HCT116 (cell line): ENCODE measurements around the gene CHCHD3.

Source experiments
- CEBPB ChIP-seq: IDR thresholded peaks from 2 replicates; pipeline ENCODE4 v1.6.1; 2012; ENCODE audit warnings: low read depth
- ELF1 ChIP-seq: IDR thresholded peaks from 2 replicates; pipeline ENCODE4 v1.6.1; 2012; ENCODE audit warnings: low read depth, borderline replicate concordance
- EZH2 ChIP-seq: fragments of 200-600 bp; sonication (generic); IDR thresholded peaks from 2 replicates; pipeline ENCODE4 v1.6.1; 2017; ENCODE audit warnings: antibody characterized with exemption, mixed run types
- EZH2phosphoT487 ChIP-seq: fragments of 200-600 bp; IDR thresholded peaks from 2 replicates; pipeline ENCODE4 v1.6.1; 2018; ENCODE audit warnings: antibody characterized with exemption, borderline replicate concordance
- JUND ChIP-seq: IDR thresholded peaks from 2 replicates; pipeline ENCODE4 v1.6.1; 2012
- POLR2A ChIP-seq: IDR thresholded peaks from 2 replicates; pipeline ENCODE4 v1.7.0; 2011; ENCODE audit warnings: borderline replicate concordance; ENCODE audit not compliant: insufficient read depth, insufficient read length; ENCODE audit errors: extremely low read depth
- POLR2AphosphoS5 ChIP-seq: IDR thresholded peaks from 2 replicates; pipeline ENCODE4 v1.6.1; 2011; ENCODE audit warnings: mild to moderate bottlenecking, low read depth, low read length, moderate library complexity
- REST ChIP-seq: IDR thresholded peaks from 2 replicates; pipeline ENCODE4 v1.6.1; 2012; ENCODE audit warnings: low read depth
- SIN3A ChIP-seq: IDR thresholded peaks from 2 replicates; pipeline ENCODE4 v1.6.1; 2012; ENCODE audit warnings: low read depth
- SP1 ChIP-seq: IDR thresholded peaks from 2 replicates; pipeline ENCODE4 v1.6.1; 2012; ENCODE audit warnings: low read depth
- YY1 ChIP-seq: IDR thresholded peaks from 2 replicates; pipeline ENCODE4 v1.6.1; 2011; ENCODE audit warnings: low read length, low read depth, moderate library complexity, mild to moderate bottlenecking; ENCODE audit not compliant: insufficient replicate concordance; ENCODE audit errors: extremely low read depth
- TF ChIP-seq, protein P1 (sequence below), 3 experiments: fragments of 200-600 bp in 1 of 3; sonication (generic) in 1 of 3; IDR thresholded peaks in 2 of 3; conservative IDR thresholded peaks in 1 of 3; 2 replicates each; pipeline ENCODE4 v1.5.1; 2012 to 2017; ENCODE audit warnings: low read depth in 2 of 3, low read length in 2 of 3, antibody characterized with exemption in 1 of 3, borderline replicate concordance in 1 of 3, control low read depth in 1 of 3, mild to moderate bottlenecking in 1 of 3, mixed read lengths in 1 of 3, mixed run types in 1 of 3, moderate library complexity in 1 of 3; ENCODE audit not compliant: insufficient read depth in 1 of 3
- TF ChIP-seq, protein P2 (sequence below): IDR thresholded peaks from 2 replicates; pipeline ENCODE4 v1.6.1; 2011; ENCODE audit warnings: mild to moderate bottlenecking, low read length, moderate library complexity; ENCODE audit not compliant: insufficient replicate concordance; ENCODE audit errors: extremely low read depth
- TF ChIP-seq, protein P3 (sequence below): IDR thresholded peaks from 2 replicates; pipeline ENCODE4 v1.6.1; 2012

DNA sequence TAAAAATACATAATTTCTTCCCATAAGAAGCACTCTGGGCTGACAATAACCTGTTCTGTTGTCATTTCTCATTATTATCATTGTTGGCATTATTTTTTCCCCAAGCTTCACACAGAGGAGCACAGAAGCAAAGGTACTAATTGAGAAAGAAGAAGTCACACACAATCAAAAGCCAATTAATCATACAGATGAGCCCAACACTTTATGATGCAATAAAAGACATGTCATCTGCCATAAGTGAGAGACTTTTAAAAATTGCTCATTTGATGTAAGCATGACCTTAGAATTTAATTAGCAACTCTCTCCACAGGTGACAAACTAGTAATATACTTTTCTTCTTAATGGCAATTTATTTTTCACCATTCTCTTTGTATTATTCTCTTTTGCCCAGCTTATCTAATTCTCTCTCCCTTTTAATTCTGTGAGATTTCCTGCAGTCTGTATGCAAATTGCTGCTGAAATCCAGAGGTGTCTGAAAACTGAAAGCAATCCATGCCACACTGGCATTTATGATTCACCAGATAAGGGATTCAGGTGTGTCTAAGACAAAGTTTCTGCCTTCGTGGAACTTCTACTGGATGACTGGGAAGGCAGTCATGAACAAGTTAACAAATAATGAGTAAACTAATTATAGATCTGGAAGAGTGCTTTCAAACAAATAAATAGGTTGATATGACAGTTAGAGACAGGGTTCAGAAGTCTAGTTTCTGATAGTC lies 203.5 kb downstream of the CHCHD3 start:
- TF ChIP-seq, protein P1, sequence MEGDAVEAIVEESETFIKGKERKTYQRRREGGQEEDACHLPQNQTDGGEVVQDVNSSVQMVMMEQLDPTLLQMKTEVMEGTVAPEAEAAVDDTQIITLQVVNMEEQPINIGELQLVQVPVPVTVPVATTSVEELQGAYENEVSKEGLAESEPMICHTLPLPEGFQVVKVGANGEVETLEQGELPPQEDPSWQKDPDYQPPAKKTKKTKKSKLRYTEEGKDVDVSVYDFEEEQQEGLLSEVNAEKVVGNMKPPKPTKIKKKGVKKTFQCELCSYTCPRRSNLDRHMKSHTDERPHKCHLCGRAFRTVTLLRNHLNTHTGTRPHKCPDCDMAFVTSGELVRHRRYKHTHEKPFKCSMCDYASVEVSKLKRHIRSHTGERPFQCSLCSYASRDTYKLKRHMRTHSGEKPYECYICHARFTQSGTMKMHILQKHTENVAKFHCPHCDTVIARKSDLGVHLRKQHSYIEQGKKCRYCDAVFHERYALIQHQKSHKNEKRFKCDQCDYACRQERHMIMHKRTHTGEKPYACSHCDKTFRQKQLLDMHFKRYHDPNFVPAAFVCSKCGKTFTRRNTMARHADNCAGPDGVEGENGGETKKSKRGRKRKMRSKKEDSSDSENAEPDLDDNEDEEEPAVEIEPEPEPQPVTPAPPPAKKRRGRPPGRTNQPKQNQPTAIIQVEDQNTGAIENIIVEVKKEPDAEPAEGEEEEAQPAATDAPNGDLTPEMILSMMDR (IDR thresholded peaks at IDR 0.05 in 2 of 3, conservative IDR thresholded peaks at IDR 0.05 in 1 of 3; ENCODE audit: borderline replicate concordance in 1 of 3, insufficient read depth in 1 of 3, low read depth in 2 of 3, low read length in 2 of 3), result no peak
- TF ChIP-seq SIN3A (no peak), ELF1 (no peak), POLR2AphosphoS5 (no peak), EZH2 (no peak), EZH2phosphoT487 (no peak), CEBPB (no peak), JUND (no peak), POLR2A (no peak), REST (no peak), SP1 (no peak), YY1 (no peak)
- TF ChIP-seq, protein P2, sequence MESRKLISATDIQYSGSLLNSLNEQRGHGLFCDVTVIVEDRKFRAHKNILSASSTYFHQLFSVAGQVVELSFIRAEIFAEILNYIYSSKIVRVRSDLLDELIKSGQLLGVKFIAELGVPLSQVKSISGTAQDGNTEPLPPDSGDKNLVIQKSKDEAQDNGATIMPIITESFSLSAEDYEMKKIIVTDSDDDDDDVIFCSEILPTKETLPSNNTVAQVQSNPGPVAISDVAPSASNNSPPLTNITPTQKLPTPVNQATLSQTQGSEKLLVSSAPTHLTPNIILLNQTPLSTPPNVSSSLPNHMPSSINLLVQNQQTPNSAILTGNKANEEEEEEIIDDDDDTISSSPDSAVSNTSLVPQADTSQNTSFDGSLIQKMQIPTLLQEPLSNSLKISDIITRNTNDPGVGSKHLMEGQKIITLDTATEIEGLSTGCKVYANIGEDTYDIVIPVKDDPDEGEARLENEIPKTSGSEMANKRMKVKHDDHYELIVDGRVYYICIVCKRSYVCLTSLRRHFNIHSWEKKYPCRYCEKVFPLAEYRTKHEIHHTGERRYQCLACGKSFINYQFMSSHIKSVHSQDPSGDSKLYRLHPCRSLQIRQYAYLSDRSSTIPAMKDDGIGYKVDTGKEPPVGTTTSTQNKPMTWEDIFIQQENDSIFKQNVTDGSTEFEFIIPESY, result no peak
- TF ChIP-seq, protein P3, sequence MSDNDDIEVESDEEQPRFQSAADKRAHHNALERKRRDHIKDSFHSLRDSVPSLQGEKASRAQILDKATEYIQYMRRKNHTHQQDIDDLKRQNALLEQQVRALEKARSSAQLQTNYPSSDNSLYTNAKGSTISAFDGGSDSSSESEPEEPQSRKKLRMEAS, result no peak
